GM18520 (cell line): ENCODE measurements around the gene ZBTB44.

Experiments
- ATAC-seq: cut with Tn5 transposase; IDR thresholded peaks from one replicate; pipeline ENCODE4 v1.9.1; 2021; ENCODE audit not compliant: unreplicated experiment

The ZBTB44 gene

DNA sequence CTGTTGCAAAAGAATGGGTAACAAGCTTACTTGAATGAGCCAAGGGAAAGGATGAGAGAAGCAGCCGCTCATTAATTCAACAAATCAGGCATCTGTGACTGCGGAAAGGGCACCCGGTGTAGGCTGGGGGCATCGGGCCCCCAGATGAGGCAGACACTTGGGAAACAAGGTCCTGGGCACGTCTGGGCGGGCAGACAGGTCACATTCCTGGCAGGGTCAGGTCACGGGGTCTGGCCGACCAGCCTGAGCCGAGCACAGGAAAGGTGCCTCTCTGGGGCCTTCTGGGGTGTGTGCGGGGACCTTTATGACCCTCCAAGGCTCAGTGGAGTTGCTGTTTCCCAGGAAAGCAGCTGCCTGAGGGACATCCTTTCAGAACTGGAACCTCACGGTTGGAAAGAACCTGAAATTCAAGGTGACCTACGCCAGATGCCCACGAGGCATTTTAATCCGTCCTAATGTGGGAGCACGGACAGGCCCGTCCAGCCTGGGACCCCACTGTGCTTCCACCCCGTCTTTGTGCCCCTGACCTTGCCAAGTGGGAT lies 98.1 kb downstream of the ZBTB44 start:
- no peak for ATAC-seq

DNA sequence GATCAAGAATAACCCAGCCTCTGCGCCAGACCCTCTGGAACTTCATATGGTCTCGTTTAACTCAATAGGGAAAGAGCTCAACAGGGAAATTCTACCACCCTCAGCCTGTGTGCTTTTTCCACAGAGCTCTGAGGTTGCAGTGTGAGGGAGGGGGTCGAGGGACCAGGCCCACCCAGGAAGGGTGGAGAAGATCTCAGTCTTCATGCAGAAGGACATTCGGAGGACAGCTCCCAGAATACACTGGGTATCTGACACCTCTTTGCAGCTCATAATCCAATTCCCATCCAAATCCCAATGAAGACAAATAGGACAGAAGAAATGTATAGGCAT lies 98.5 kb downstream of the ZBTB44 start:
- ATAC-seq, result no peak

DNA sequence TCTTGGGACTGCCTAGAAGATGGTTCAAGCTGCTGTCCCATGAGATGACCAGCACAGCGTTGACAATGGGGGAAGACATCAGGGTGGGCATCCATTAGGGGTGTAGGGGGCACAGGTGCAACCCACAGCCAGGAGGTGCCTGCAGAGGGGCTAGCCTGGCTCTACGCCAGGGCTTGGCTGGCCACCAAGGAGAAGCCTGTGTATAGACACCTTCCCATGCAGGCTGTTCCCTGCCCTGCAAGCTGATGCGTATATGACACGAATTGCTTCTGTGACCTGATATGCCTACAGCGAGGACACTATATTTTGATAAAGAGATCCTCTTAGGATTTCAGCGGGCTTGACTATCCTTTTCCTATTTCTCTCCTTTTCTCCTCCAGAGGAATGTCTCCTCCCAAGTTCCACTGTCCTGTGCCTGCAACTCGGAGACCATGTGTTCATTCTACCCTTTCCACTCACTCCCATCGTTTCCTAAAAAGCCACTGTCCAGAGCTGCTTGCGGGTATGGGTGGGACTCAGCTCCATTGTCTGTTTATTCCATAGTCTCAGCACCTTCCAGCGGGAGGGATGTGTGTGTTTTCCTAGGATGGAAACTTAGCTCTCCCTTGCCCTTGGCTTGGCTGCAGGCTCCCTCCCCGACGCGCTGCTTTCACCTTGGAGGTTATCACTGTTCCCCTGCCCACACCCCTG lies 99.0 kb downstream of the ZBTB44 start:
- ATAC-seq, result no peak

DNA sequence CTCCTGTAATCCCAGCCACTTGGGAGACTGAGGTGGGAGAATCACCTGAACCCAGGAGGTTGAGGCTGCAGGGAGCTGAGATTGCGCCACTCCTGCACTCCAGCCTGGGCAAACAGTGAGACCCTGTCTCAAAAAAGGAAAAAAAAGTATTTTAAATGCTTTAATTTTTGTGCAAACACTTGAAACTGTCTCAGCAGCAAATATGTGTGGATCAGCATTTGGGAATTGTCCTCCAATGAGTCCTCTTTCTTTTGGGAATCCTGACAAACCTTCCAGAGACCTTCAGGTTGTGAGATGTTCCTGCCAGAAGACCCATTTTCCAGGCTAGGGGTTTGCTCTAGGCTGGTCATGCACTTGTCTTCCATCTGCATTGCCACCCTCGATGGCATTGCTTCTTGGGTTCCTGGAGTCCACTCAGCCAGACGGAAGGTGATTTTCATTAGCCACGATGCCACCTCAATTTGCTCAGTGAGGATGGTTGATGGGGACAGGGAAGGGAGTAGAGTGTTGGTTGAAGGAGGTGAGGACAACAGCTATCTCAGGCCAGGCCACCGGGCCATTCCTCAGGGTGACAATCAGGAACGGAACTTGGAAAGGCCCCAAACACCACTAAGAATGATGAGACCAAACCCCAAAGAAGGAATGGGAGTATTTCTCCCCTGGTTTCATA lies 99.7 kb downstream of the ZBTB44 start:
- no peak for ATAC-seq

DNA sequence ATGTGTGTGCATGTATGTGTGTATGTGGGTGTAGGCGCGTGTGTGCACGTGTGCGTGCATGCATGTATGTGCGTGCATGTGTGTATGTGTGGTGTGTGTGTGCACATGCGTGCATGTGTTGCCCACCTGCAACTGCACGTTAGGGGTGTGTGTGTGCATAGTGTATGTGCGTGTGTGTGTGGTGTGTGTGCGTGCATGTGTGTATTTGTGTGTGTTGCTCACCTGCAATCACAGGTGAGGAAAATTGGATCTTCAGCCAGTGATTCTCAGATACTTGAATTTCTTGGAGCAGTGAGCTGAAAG lies 100.8 kb downstream of the ZBTB44 start:
- ATAC-seq, result no peak

DNA sequence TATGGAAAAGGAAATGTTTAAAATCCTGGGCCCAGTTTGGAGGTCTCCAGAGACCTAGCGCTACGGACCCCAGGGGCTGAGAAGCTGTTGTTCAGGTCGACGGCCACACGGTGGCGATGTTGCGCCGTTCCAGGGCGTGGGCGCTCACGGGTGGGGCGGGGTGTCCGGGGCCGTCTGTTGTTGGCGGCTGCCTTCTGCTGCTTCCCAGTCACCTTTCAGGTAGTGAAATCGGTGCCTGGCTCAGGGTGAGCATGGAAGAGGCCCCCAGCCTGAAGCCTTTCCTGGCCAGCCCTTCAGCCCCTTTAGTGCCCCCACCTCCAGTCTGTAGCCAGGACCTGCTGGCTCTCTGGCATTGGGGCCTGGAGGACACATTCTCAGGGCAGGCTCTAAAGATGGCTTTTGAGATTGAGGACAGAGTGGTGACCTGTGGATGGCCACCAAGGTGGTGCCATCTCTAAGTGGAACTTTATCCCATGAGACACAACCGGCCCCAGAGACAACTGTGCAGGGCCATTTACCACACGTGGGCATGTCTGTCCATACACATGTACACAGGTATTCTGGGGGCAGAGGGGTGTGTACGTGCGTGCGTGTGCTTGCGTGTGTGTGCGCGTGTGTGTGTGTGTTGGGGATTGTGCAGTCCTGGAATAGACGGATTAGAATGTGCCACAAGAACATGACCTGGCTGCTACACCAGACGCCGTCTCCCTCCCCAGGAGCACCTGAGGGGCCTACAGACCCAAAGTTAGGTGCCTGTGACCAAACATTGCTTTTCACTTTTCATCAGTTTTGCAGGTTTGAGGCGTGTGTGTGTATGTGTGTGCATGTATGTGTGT lies 101.4 kb downstream of the ZBTB44 start:
- ATAC-seq, result no peak

DNA sequence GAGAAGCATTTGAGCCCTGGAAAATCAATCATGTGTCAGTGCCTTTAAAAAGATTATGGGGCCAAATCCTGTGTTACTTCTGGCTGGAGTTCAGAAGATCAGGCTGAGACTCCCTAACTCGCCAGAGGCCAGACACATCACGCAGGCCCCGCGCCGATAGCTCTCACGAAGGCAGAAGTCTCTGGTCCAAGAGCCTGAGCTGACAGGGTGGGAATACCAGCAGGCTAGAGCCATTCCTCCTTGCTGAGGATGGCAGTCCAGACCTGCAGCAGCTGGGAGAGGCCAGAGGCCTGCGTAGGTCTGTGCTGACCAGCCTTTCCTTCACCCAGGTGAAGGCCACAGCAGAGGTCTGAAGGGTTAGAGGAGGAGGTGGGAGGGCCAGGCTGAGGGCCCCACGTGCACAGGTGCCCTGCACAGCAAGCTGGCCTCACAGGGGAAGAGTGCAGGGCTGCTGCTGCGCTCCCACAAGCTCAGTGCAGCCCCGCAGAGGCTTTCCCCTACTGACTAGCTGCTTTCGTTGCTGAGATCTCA lies 102.2 kb downstream of the ZBTB44 start:
- no peak for ATAC-seq

DNA sequence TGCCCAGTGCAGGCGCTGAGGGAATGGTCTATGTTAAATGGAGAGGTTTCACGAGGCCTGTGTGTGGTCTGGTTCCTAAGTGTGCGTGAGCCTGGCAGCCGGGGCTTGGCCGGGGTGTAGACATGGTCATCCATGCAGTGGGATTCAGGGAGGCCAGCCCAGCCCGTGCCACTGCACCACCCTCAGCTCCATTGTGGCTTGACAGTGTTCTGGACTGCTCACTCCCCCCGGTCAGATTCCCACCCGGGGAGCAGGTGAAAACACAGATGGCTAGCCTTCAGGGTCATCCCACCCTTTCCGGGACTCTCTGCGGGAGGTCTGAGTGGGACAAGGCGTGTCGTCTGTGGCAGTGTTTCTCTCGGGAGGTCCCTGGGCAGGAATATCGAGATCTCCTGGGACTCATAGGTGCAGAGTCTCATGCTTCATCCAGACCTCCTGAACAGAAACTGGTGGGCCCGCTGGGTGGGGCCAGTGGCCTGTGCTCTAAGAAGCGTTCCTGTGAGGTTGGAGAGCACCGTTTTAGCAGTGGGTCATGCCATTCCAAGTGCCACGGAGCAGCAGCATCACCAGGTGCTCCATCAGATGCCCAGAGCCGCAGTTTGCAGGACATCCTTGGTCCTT lies 102.8 kb downstream of the ZBTB44 start:
- ATAC-seq, result no peak

DNA sequence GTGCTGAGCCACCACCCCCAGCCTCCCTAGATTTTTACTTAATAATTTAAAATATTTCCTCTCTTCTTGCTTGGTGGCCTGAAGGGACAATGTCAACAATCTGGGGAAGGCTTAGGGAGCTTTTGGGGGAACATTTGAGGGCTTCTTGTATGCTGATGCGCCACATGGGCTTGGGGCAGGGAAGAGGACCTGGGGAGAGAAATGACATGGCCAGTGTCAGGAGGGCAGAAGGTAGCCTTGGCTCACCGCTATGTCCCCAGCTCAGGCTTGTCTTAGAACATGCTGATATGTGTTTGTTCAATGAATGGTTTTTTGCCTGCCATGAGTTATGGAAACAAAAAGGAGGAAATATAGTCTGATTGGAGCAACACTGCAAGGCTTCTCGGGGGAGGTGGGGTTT lies 103.6 kb downstream of the ZBTB44 start:
- ATAC-seq, result no peak

DNA sequence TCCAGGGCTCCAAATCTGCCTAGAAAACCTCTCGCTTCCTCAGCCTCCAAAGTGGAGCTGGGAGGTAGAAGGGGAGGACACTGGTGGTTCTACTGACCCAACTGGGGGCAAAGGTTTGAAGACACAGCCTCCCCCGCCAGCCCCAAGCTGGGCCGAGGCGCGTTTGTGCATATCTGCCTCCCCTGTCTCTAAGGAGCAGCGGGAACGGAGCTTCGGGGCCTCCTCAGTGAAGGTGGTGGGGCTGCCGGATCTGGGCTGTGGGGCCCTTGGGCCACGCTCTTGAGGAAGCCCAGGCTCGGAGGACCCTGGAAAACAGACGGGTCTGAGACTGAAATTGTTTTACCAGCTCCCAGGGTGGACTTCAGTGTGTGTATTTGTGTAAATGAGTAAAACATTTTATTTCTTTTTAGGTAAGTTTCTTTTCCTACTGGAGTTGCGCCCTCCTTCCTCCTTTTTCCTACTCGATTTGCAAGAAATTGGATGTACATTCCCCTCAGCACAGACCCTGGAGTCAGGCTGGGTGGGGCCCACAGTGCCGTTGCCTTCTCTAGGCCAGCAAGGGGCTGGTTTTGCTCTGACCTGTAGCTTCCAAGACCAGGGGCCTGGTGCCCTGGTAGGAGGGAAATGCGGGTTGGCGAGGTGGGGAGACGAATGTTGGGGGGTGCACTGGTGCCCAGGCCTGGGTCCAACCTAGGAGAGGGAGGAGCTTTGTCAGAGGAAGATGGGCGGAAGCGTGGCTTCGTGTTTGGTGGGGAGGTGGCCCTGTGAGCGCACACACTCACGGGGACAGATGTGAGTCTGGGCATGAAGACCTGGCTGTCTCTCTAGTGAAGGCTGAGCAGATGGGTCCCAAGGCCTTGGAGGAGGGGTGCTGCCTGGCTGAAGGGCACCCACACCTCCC lies 104.5 kb downstream of the ZBTB44 start:
- no peak for ATAC-seq

DNA sequence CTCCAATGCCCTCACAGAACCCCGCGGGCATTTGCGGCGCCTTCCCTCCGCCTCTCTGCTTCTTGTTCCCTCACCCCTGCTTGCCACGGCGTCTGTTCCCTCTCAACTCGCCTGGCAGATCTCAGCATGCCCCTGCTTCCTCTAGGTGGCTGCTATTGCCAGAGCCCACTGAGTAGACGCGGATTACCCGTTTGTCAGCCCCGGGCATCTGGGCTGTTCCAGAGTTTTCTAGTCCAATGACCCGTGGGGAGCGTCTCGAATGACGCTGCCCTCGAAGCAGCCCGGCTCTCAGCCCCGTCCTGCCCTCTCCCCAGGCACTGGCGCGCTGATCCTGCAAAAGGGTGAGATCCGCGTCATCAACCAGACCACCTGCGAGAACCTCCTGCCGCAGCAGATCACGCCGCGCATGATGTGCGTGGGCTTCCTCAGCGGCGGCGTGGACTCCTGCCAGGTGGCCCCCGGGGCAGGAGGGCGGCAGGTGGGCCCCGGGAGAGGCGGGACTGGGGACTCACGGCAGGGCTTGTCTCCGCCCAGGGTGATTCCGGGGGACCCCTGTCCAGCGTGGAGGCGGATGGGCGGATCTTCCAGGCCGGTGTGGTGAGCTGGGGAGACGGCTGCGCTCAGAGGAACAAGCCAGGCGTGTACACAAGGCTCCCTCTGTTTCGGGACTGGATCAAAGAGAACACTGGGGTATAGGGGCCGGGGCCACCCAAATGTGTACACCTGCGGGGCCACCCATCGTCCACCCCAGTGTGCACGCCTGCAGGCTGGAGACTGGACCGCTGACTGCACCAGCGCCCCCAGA lies 105.4 kb downstream of the ZBTB44 start:
- ATAC-seq, result no peak

DNA sequence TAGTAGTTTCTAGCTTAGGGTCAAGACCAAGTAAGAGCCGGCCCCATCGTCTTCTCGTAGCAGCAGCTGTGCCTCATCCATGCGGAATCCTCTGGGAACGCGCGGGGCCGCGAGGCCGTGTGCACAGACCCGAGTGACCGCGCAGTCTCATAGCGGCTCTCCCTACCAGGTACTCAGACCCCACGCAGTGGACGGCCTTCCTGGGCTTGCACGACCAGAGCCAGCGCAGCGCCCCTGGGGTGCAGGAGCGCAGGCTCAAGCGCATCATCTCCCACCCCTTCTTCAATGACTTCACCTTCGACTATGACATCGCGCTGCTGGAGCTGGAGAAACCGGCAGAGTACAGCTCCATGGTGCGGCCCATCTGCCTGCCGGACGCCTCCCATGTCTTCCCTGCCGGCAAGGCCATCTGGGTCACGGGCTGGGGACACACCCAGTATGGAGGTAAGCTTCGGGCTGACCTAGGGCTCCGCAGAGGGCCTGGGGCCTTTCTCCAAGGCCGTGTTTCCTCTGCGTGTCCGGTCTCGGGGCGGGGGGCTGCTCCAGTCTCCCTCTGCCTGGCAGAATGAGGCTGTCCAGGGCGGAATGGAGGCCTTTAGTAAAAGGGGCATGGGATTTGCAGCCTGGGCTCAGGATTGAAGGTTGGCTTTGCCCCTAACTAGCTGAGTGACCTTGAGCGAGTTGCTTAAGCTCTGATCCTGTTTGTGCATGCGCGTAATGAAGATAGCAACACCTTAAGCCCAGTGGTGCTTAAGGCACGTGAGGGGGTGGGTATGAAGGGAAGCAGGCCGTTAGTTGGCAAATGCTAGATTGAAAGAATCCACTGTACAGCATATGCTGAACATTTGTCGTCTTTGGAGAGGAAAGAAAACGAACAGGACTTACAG lies 106.2 kb downstream of the ZBTB44 start:
- no peak for ATAC-seq

DNA sequence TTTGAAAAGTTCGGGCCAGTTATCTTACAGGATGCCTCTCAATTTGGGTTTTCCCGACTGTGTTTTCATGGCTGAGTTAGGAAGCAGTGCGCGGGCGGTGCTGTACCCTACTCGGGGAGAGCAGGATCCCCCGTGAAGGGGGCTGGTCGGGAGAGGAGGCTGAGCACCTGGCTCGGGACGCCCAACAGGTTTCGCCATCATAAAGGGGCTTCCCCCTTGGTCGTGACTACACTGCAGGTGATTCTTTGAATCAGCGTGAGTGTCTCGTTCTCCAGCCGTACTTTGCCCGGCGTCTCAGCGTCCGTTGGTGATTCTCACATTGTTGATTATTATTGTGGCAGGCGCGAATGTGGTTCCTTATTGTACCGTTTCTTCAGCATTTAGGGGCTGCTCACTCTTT lies 108.6 kb downstream of the ZBTB44 start:
- ATAC-seq, result no peak

DNA sequence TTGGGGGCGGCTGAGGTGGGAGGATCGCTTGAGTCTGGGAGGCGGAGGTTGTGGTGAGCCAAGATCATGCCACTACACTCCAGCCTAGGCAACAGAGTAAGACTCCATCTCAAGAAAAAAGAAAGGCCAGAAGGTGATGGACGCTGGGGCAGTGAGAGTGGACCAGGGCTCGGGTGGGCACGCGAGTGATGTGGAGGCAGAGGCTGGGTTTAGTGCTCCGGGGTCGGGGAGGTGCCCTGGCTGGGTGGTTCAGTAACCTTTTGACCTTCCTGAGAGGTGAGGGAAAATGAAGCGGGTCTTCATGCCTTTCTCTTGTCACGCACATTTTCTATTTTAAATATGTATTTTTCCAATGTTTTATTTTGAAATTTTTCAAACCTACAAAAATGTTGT lies 110.0 kb downstream of the ZBTB44 start:
- no peak for ATAC-seq

DNA sequence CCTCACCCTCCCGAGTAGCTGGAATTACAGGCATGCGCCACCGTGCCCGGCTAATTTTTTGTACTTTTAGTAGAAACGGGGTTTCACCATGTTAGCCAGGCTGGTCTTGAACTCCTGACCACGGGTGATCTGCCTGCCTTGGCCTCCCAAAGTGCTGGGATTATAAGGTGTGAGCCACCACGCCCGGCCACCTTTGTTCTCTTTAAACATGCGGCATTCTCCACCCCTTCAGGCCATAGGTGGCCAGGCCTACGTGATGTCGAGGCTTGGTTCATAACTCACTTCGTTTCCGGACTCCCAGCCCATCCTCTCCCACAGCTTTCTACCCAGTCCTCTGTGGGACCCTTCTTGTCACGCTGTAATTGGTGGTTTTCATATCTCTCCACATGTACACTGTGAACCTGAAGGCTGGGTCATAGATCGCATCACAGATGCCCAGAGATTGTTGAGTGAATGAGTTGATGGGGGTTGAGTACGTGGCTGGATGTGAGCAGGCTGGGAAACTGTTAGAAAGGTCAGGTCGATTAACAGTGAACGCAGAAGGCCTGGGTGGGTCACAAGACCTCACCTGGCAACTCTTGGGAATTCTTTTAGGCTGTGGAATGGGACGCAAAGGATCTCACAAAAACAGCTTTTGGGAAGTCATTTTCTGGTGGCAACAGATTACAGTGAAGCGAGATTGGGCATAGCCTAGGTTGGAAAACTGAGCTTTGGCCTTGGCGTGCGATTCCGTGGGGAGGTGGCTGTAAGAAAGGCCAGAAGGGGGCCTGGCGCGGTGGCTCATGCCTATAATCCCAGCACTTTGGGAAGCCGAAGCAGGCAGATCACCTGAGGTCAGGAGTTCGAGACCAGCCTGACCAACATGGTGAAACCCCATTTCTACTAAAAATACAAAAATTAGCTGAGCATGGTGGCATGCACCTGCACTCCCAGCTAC lies 110.7 kb downstream of the ZBTB44 start:
- ATAC-seq, result no peak

DNA sequence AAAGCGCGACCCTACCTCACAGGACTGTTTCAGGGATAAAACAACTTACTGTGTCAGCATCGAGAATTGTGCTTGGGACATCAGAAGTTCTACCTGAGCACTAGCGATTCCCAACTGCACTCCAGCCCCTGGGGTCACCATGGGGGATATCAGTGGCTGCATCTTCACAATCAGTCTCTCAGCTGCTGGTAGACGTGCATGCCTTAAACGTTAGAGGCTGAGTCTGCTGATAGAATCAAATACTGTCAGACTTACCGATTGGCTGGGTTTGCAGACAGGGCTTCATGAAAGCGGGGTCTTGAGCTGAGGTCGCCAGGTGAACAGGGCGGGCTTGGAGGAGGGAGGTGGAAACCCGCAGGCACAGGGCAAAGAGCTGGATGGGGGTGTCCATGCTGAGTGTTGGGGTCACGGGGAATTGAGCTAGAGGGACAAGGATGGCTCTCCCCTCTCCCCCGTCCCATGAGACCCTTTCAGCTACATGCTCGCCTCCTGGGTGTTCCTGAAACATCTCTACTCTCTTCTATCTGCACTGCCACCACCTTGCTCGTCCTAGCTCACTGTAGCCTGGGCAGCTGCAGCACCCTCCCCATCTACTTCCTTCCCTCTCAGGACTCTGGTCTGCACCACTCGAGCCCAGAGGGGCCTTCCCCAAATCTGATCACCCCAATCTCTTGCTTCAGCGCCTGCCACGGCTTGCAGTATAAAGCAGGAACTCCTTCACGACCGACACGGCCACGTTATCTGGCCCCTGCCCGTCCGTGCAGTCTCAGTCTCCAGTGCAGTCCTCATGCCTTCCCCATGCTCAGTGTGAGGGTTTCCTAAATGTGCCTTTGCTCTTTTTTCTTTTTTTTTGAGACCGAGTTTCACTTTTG lies 111.7 kb downstream of the ZBTB44 start:
- no peak for ATAC-seq
